ENCODE data around the gene DNMT3A.

- TF ChIP-seq, protein P1, sequence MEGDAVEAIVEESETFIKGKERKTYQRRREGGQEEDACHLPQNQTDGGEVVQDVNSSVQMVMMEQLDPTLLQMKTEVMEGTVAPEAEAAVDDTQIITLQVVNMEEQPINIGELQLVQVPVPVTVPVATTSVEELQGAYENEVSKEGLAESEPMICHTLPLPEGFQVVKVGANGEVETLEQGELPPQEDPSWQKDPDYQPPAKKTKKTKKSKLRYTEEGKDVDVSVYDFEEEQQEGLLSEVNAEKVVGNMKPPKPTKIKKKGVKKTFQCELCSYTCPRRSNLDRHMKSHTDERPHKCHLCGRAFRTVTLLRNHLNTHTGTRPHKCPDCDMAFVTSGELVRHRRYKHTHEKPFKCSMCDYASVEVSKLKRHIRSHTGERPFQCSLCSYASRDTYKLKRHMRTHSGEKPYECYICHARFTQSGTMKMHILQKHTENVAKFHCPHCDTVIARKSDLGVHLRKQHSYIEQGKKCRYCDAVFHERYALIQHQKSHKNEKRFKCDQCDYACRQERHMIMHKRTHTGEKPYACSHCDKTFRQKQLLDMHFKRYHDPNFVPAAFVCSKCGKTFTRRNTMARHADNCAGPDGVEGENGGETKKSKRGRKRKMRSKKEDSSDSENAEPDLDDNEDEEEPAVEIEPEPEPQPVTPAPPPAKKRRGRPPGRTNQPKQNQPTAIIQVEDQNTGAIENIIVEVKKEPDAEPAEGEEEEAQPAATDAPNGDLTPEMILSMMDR (IDR thresholded peaks at IDR 0.05): no peak
- no peak for TF ChIP-seq POLR2A (IDR thresholded peaks at IDR 0.05)
Observed at GRCh38 chr2:25300001-25300400, 41.7 kb downstream of the DNMT3A start.
